Vagina (tissue), 2 donors: ENCODE measurements around the gene CACNB2.

Experiments used
- CTCF ChIP-seq, 3 experiments: fragments of 450-650 bp in 2 of 3; fragments of 200-600 bp in 1 of 3; sonication (generic) in 1 of 3; IDR thresholded peaks; one replicate each; pipeline ENCODE4 v1.5.1; 2017 to 2019; ENCODE audit warnings: antibody characterized with exemption in 3 of 3, mild to moderate bottlenecking in 2 of 3, moderate library complexity in 2 of 3
- POLR2AphosphoS5 ChIP-seq, 2 donors: sonication (generic); formaldehyde crosslinking; IDR thresholded peaks; one replicate each; pipeline ENCODE4 v1.9.0; 2017; ENCODE audit warnings: antibody characterized with exemption in 2 of 2, mild to moderate bottlenecking in 2 of 2, low read depth in 1 of 2; ENCODE audit not compliant: insufficient read depth in 1 of 2

- TF ChIP-seq CTCF (IDR thresholded peaks at IDR 0.05) (no peak), POLR2AphosphoS5 (IDR thresholded peaks at IDR 0.05; ENCODE audit: insufficient read depth in 1 of 2, low read depth in 1 of 2) (no peak)
These were observed 168.4 kb downstream of the CACNB2 start for GRCh38 chr10:18308600-18308999.
